GM06990 (cell line): ENCODE measurements around the gene SPEN.
"Not testable (repeated sequence)": the region's sequence is repeated elsewhere in the genome, so short reads cannot be mapped to it uniquely, and the experiment has no call there.

Experiments
- DNase-seq: peaks from one replicate; pipeline ENCODE4 v3.0.0-alpha.2; 2011; ENCODE audit not compliant: insufficient read length; ENCODE audit errors: extremely low read depth
- H3K27me3 ChIP-seq: replicated peaks from 2 replicates; pipeline ENCODE4 v1.6.0; 2011; ENCODE audit warnings: low read length; ENCODE audit not compliant: control insufficient read depth, insufficient read depth
- H3K36me3 ChIP-seq: 2 replicates; pipeline ENCODE4 v1.5.1; 2011; ENCODE audit warnings: low read length; ENCODE audit not compliant: control insufficient read depth, insufficient read depth
- H3K4me3 ChIP-seq: replicated peaks from 2 replicates; pipeline ENCODE4 v1.5.1; 2011; ENCODE audit warnings: low read depth, mild to moderate bottlenecking, control low read depth, low read length
- CTCF ChIP-seq: IDR thresholded peaks from 2 replicates; pipeline ENCODE4 v1.5.1; 2011; ENCODE audit warnings: low read length, control low read depth, mild to moderate bottlenecking, inconsistent platforms; ENCODE audit not compliant: insufficient read depth, poor library complexity, severe bottlenecking

Gene SPEN

GRCh38 chr1:15899266-15899665 lies 51.8 kb downstream of the SPEN start:
- DNase-seq, result no peak
- Histone ChIP-seq H3K4me3 (no peak overlapping the region), H3K27me3 (no peaks in the 10 kb centered on the region), H3K36me3 (no peaks in the 10 kb centered on the region; the same call in none of the 2 replicates)
- TF ChIP-seq CTCF, result no peak

- no peak for DNase-seq
- Histone ChIP-seq H3K36me3 (no peaks in the 10 kb centered on the region; the same call in none of the 2 replicates), H3K4me3 (no peak overlapping the region), H3K27me3 (no peaks in the 10 kb centered on the region)
- no peak for TF ChIP-seq CTCF
Observed at GRCh38 chr1:15900662-15901279, 53.3 kb downstream of the SPEN start.

- Histone ChIP-seq H3K27me3 (no peaks in the 10 kb centered on the region), H3K36me3 (no peaks in the 10 kb centered on the region; the same call in none of the 2 replicates), H3K4me3 (no peak overlapping the region)
- TF ChIP-seq CTCF, result no peak
- DNase-seq, result no peak
Observed at GRCh38 chr1:15902882-15903281, 55.4 kb downstream of the SPEN start.

- H3K27me3 ChIP-seq, result no peaks in the 10 kb centered on the region
- H3K36me3 ChIP-seq, result peaks cover 5% of the 10 kb centered on the region
- DNase-seq, result no peak
- no peak overlapping the region for H3K4me3 ChIP-seq
- no peak for TF ChIP-seq CTCF
Observed at GRCh38 chr1:15908597-15908996, 61.1 kb downstream of the SPEN start.

GRCh38 chr1:15911141-15911540 lies 63.6 kb downstream of the SPEN start:
- peaks cover 8% of the 10 kb centered on the region for H3K36me3 ChIP-seq
- H3K27me3 ChIP-seq, result no peaks in the 10 kb centered on the region
- H3K4me3 ChIP-seq, result no peak overlapping the region
- DNase-seq, result no peak
- no peak for TF ChIP-seq CTCF

GRCh38 chr1:15911927-15912326 lies 64.4 kb downstream of the SPEN start:
- Histone ChIP-seq H3K4me3 (no peak overlapping the region), H3K27me3 (no peaks in the 10 kb centered on the region), H3K36me3 (peaks cover 8% of the 10 kb centered on the region)
- TF ChIP-seq CTCF, result no peak
- no peak for DNase-seq

GRCh38 chr1:15913607-15914006 lies 66.1 kb downstream of the SPEN start:
- DNase-seq, H3K4me3 ChIP-seq, H3K27me3 ChIP-seq, H3K36me3 ChIP-seq: not testable (repeated sequence)
